ENCODE results near the gene MYADM.
"Not testable (repeated sequence)": the region's sequence is repeated elsewhere in the genome, so short reads cannot be mapped to it uniquely, and the experiment has no call there.

The MYADM gene

GRCh38 chr19:53868892-53869804 lies 1.5 kb downstream of the MYADM start (continued):
- TF ChIP-seq ZNF555 (tag by site-specific recombination; conservative IDR thresholded peaks at IDR 0.05) (no peak), ZNF76 (tag by site-specific recombination; IDR thresholded peaks at IDR 0.05; ENCODE audit: borderline replicate concordance, low read depth) (0 out of 2 replicates have a peak, but pooled peaks have one; percentile 11), YY2 (tag by site-specific recombination; IDR thresholded peaks at IDR 0.05) (no peak), ZNF707 (tag by site-specific recombination; IDR thresholded peaks at IDR 0.05) (no peak), HOXA7 (CRISPR knock-in tag; IDR thresholded peaks at IDR 0.05; ENCODE audit: borderline replicate concordance) (no peak), ZBTB44 (tag by site-specific recombination; IDR thresholded peaks at IDR 0.05) (no peak), RBAK (tag by site-specific recombination; IDR thresholded peaks at IDR 0.05) (no peak), ZNF660 (tag by site-specific recombination; IDR thresholded peaks at IDR 0.05) (0 out of 2 replicates have a peak, but pooled peaks have one; percentile 8), ZXDB (tag by site-specific recombination; IDR thresholded peaks at IDR 0.05) (peak; percentile 78), SALL2 (tag by site-specific recombination; IDR thresholded peaks at IDR 0.05; ENCODE audit: borderline replicate concordance) (no peak), ZFP3 (tag by site-specific recombination; IDR thresholded peaks at IDR 0.05; ENCODE audit: low read depth) (no peak), ZNF701 (tag by site-specific recombination; IDR thresholded peaks at IDR 0.05) (peak; percentile 75; the same call in 1 of the 2 replicates), HOXC10 (CRISPR knock-in tag; IDR thresholded peaks at IDR 0.05) (no peak), ZNF292 (tag by site-specific recombination; IDR thresholded peaks at IDR 0.05; ENCODE audit: borderline replicate concordance, low read depth) (no peak), ZNF248 (tag by site-specific recombination; IDR thresholded peaks at IDR 0.05) (no peak), ZBTB20 (tag by site-specific recombination; IDR thresholded peaks at IDR 0.05) (peak; percentile 98), KLF1 (tag by site-specific recombination; IDR thresholded peaks at IDR 0.05) (peak; percentile 91), ZBTB48 (tag by site-specific recombination; IDR thresholded peaks at IDR 0.05) (peak; percentile 54), ZNF394 (tag by site-specific recombination; IDR thresholded peaks at IDR 0.05; ENCODE audit: borderline replicate concordance) (0 out of 2 replicates have a peak, but pooled peaks have one; percentile 33), ZNF416 (tag by site-specific recombination; IDR thresholded peaks at IDR 0.05) (no peak), KLF8 (tag by site-specific recombination; IDR thresholded peaks at IDR 0.05) (peak; percentile 92), ZNF398 (tag by site-specific recombination; IDR thresholded peaks at IDR 0.05) (peak; percentile 80), ATF2 (tag by site-specific recombination; IDR thresholded peaks at IDR 0.05; ENCODE audit: low read depth) (no peak), ZEB2 (tag by site-specific recombination; IDR thresholded peaks at IDR 0.05) (peak; percentile 62; the same call in 1 of the 2 replicates), ZNF473 (tag by site-specific recombination; IDR thresholded peaks at IDR 0.05) (no peak), ZNF501 (tag by site-specific recombination; IDR thresholded peaks at IDR 0.05) (0 out of 2 replicates have a peak, but pooled peaks have one; percentile 37), ZBTB6 (tag by site-specific recombination; IDR thresholded peaks at IDR 0.05) (0 out of 2 replicates have a peak, but pooled peaks have one; percentile 22), ZNF768 (tag by site-specific recombination; IDR thresholded peaks at IDR 0.05) (no peak)

- CTCF ChIA-PET, result interaction anchor here (1.1 kb wide), 1 partner anchor 12 kb away, joined by 3 read pairs; the partner anchor contains the start of gene PRKCG
- H3K27ac ChIP-seq (ENCODE audit: extremely low read depth, low read depth, low read length), result peak overlapping the region; percentile 78; the same call in 1 of the 2 replicates
- not testable (repeated sequence) for H3K9me3 ChIP-seq (ENCODE audit: control insufficient read depth, insufficient read depth, low read depth, low read length)
- H3K4me1 ChIP-seq (ENCODE audit: control insufficient read depth, insufficient read depth, low read length), result peaks cover 15% of the 10 kb centered on the region
- POLR2A ChIA-PET, result interaction anchor here (0.5 to 1.7 kb wide), 2 partner anchors 9 to 132 kb away, joined by 4 to 6 read pairs; no protein-coding TSS in a partner anchor
- peak overlapping the region; percentile 71 for H3K4me3 ChIP-seq (ENCODE audit: low read depth, low read length)
- H3K36me3 ChIP-seq (ENCODE audit: control insufficient read depth in 2 of 2, insufficient read depth in 1 of 2, low read length in 2 of 2), result peaks cover 6 to 13% of the 10 kb centered on the region in 2 experiments; a peak in 2 of 3 replicates
These were observed 2.3 kb downstream of the MYADM start for GRCh38 chr19:53869805-53870484.
